IMR-90 (cell line): ENCODE data around the gene LONP2.

Experiments
- MXI1 ChIP-seq: IDR thresholded peaks from 2 replicates; pipeline ENCODE4 v1.6.1; 2012; ENCODE audit warnings: low read depth, mild to moderate bottlenecking, low read length, moderate library complexity, borderline replicate concordance
- POLR2A ChIP-seq: IDR thresholded peaks from 2 replicates; pipeline ENCODE4 v1.6.1; 2012; ENCODE audit warnings: mild to moderate bottlenecking, low read depth, low read length
- TF ChIP-seq, protein P1 (sequence below): conservative IDR thresholded peaks from 2 replicates; pipeline ENCODE4 v1.5.1; 2012; ENCODE audit warnings: mild to moderate bottlenecking, low read depth, low read length, improper control_type of control experiment

DNA sequence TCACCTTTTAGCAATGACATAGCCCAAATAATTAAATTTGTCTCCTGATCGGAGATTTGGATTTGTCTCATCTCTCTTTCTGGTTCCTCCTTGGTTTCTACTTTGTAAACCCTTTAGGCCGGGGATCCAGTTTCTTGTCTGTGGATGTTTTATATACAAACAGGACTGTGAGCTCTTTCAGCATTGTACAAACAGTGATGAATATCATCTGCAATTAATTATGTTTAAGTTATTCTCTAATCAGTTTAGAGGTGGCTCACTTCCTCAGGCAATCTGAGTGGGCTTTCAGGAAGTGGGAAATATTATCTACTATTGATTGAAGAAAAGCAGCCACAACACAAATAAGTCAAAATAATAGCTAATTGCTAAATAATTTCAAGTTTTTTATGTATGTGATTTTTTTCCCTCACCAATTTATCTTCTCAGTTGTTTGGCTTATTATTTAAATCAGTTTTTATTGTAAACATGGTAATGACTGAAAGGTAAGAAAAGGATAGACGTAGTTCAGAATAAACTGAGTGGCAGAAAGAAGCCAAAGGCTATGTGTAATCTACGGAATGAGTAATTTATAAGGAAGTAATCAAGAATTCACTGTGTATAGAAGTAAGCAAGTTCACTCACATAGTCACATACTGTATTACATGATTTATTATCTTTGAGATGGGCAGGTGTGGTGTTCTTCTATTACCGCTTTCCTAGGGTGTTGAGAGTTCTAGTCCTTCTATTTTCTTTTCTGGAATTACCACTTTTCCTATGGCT lies 6.6 kb downstream of the LONP2 start:
- no peak for TF ChIP-seq POLR2A
- TF ChIP-seq, protein P1, sequence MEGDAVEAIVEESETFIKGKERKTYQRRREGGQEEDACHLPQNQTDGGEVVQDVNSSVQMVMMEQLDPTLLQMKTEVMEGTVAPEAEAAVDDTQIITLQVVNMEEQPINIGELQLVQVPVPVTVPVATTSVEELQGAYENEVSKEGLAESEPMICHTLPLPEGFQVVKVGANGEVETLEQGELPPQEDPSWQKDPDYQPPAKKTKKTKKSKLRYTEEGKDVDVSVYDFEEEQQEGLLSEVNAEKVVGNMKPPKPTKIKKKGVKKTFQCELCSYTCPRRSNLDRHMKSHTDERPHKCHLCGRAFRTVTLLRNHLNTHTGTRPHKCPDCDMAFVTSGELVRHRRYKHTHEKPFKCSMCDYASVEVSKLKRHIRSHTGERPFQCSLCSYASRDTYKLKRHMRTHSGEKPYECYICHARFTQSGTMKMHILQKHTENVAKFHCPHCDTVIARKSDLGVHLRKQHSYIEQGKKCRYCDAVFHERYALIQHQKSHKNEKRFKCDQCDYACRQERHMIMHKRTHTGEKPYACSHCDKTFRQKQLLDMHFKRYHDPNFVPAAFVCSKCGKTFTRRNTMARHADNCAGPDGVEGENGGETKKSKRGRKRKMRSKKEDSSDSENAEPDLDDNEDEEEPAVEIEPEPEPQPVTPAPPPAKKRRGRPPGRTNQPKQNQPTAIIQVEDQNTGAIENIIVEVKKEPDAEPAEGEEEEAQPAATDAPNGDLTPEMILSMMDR = no peak
- no peak for TF ChIP-seq MXI1
